Midbrain (tissue), 1 donor: ENCODE measurements around the gene NDEL1.
A peak's percentile ranks its signal among the peaks of the same experiment; 100 is the strongest.

Experiments used
- DNase-seq: peaks from one replicate; lab custom pipeline; 2025; lab: John Stamatoyannopoulos, UW

NDEL1 gene

GRCh38 chr17:8479431-8479947 is 43.8 kb downstream of the NDEL1 start:
- peak; percentile 86 for DNase-seq

- DNase-seq, result no peak
These were observed 44.6 kb downstream of the NDEL1 start for GRCh38 chr17:8480011-8480976.

GRCh38 chr17:8481089-8481488 is 45.4 kb downstream of the NDEL1 start:
- DNase-seq, result no peak

- no peak for DNase-seq
These were observed 46.0 kb downstream of the NDEL1 start for GRCh38 chr17:8481703-8482102.

GRCh38 chr17:8482546-8482945 is 46.9 kb downstream of the NDEL1 start:
- DNase-seq, result no peak

GRCh38 chr17:8484465-8484864 is 48.8 kb downstream of the NDEL1 start:
- no peak for DNase-seq

GRCh38 chr17:8485491-8485890 is 49.8 kb downstream of the NDEL1 start:
- DNase-seq, result no peak

GRCh38 chr17:8487130-8487645 is 51.5 kb downstream of the NDEL1 start:
- no peak for DNase-seq

- DNase-seq, result no peak
These were observed 52.1 kb downstream of the NDEL1 start for GRCh38 chr17:8487743-8488142.

GRCh38 chr17:8488491-8488890 is 52.8 kb downstream of the NDEL1 start:
- DNase-seq, result no peak

- no peak for DNase-seq
These were observed 53.2 kb downstream of the NDEL1 start for GRCh38 chr17:8488901-8489300.

- no peak for DNase-seq
These were observed 54.2 kb downstream of the NDEL1 start for GRCh38 chr17:8489841-8490240.

GRCh38 chr17:8490256-8491023 is 54.8 kb downstream of the NDEL1 start:
- DNase-seq, result no peak

GRCh38 chr17:8492121-8492520 is 56.4 kb downstream of the NDEL1 start:
- no peak for DNase-seq

GRCh38 chr17:8494021-8494420 is 58.3 kb downstream of the NDEL1 start:
- DNase-seq, result no peak

- DNase-seq, result no peak
These were observed 58.9 kb downstream of the NDEL1 start for GRCh38 chr17:8494506-8495111.

- DNase-seq, result no peak
These were observed 60.4 kb downstream of the NDEL1 start for GRCh38 chr17:8496081-8496480.

GRCh38 chr17:8499171-8499570 is 63.5 kb downstream of the NDEL1 start:
- no peak for DNase-seq

GRCh38 chr17:8499614-8500013 is 63.9 kb downstream of the NDEL1 start:
- no peak for DNase-seq

- DNase-seq, result no peak
These were observed 64.9 kb downstream of the NDEL1 start for GRCh38 chr17:8500609-8501008.

- no peak for DNase-seq
These were observed 66.4 kb downstream of the NDEL1 start for GRCh38 chr17:8502126-8502525.

GRCh38 chr17:8503368-8503767 is 67.7 kb downstream of the NDEL1 start:
- DNase-seq, result no peak
